ENCODE measurements around the gene DENND6A.

- TF ChIP-seq POLR2A (IDR thresholded peaks at IDR 0.05) (no peak), CTCF (IDR thresholded peaks at IDR 0.05) (no peak)
Measured at GRCh38 chr3:57658536-57658935, 34.3 kb downstream of the DENND6A start.

Data from upper lobe of left lung (tissue), 4 donors.